Inflammatory macrophage treated with lipopolysaccharide for 4 hours (primary cell): ENCODE measurements around the gene SLC4A7.
A peak's percentile ranks its signal among the peaks of the same experiment; 100 is the strongest.
"Not testable (repeated sequence)": the region's sequence is repeated elsewhere in the genome, so short reads cannot be mapped to it uniquely, and the experiment has no call there.

Experiments
- DNase-seq: peaks from one replicate; pipeline ENCODE4 v3.0.0-alpha.2; 2020

SLC4A7 gene

DNA sequence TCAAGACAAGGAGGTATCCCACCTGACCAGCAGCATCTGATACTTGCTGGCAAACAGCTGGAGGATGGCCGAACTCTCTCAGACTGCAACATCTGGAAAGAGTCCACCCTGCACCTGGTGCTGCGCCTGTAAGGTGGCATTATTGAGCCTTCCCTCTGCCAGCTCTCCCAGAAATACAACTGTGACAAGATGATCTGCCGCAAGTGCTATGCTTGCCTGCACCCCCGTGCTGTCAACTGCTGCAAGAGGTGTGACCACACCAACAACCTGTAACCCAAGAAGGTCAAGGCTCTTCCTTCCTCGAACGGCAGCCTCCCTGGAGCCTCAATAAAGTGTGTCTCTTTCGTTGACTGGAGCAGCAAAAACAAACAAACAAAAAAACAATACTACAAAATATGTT is 2.2 kb upstream of the SLC4A7 start:
- no peak for DNase-seq

DNA sequence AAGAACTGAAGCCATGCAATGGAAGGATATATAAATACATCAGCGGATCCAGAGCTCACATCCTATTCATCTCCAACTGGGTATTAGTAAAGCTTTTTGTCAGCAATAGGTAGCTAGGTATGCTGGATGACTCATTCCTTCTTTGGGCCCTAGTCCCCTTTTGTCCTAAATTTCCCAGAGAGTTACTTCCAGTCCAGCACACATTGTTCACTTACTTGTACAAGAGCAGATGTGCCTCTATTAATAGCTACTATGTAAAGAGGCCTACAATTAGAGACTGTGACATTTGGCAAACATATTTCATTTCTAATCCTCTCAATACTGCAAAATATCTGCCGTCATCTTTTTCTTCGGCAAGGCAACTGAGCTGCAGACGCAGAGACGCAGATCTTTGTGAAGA is 1.7 kb upstream of the SLC4A7 start:
- DNase-seq, result no peak

DNA sequence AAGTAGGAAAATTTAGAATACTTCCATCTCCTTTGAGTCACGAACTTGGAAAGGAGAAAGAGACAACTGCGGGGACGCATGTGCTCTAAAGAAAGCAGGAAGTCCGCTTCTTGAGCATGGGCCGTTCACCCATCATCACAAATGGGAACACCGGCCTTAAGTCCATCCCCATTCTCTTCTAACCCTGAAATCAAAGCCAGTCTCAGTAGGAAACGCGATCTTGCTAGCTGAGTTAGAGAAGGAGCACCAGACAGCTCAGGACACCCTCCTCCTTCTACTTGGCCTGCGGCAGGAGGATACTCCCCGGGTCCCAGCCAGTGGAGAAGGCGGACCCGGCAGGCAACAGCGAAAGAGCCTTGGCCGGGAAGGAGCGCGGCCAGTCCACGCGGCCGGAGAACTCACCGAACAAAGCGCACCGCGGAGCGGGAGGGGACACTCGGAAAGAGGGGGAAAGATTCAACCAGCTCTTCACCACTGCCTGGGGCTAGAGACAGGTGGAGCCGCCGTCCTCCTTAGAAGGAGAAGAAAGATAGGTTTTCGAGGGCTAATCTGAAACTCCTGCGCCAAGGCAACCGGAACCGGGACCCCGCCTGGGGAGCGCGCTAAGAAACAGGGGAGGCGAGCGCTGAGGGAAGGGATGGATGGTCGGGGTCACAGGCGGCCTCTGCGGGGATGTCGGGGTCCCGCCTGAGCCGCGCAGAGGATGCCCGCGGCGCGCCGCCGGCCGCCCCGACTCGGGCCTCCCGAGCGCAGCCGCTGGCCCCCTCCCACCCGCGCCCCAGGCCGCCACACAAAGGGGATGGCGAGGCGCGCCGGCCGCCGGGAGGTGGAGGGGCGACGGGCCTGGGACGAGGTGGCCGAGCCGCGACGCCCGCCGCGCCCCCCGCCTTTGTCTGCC is 818 bp downstream of the SLC4A7 start:
- DNase-seq, result peak; percentile 57

DNA sequence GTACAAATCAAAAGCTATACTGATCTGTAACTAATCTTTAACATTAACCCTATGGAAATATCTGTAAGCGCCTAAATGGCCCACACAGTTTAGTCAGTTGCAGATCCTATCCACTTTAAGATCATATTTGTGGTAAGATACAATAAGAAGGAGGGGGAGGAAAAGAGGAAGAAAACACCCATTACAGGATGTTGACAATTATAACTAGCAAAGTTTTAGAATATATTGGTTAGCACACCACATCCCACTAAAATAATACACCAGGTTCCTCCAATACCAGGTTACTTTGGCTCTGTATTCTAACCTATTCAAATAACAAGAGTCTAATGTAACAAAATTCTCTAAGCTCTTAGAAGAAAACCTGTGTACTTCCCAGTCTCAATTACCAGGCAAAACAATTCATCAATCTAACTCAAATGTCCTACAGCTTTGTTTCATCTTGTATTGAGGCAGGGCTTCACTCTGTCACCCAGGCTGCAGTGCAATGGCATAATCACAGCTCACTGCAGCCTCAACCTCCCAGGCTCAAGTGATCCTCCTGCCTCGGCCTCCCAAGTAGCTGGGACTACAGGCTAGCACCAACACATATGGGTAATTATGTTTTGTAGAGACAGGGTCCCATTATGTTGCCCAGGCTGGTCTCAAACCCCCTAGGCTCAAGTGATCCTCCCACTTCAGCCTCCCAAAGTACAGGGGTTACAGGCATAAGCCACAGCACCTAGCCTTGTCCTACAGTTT is 4.2 kb downstream of the SLC4A7 start:
- peak; percentile 11 for DNase-seq

DNA sequence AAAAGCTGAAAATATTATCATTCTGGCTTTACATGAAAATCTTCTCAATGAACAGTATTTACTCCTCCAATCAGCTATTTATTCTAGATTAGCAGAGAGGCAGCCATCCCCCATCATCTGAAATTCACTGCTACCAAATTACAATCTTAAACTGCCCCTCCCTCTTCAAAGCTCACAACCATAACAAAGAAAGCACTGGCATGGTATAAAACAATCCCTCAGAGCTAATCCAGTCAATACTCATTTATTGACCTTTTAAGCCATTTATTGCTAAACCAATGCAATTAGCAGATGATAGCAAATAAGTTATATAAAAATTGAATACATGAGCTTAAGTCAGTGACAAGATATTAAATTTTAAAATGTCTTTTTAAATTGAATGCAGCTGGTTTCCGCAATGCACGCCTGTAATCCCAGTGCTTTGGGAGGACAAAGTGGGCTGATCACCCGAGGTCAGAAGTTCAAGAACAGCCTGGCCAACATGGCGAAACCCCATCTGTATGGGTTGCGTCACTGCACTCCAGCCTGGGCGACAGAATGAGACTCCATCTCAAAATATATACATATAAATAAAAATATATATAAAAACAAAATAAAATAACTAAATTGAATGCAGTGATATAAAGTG is 12.1 kb downstream of the SLC4A7 start:
- DNase-seq, result no peak

DNA sequence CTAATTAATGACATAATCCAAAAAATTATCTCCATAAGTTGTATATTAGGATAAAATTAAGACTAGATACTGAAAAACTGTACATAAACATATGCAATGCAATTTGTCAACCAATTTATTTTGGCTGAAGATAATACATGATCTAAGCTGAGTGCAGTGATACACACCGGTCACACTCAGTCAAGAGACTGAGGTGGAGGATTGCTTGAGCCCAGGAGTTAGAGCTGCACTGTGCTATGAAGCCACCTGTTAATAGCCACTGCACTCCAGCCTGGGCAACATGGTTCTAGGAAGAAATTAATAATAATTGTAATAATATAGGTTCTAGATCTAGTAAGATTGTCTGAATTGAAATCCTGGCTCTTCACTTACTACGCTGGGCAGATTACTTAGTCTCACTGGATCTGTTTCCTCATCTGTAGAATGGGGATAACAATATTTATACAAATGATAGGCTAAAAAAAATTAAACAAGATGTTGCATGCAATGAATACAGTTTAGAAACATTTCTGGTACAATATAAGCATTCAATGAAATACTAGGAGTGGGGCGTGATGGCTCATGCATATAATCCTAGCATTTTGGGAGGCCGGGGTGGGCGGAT is 15.8 kb downstream of the SLC4A7 start:
- DNase-seq, result no peak

DNA sequence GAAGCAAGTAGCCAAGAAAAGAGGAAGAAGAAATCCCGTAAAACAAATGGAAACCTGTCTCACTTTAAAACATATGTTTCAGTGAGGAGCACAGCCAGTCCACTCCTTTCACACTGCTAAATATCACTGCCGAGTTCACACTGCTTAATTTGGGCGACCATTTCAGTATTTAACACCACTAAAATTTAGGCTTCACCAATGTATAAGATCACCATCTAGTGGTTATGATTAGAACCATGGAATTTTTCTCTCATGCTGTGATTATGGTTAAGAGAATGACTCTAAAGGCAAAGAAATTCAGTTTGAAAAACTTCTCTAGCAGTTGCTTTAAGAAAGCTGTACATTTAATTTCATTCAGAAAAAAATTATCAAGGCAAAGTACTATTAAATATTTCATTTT is 16.6 kb downstream of the SLC4A7 start:
- DNase-seq, result peak; percentile 61

DNA sequence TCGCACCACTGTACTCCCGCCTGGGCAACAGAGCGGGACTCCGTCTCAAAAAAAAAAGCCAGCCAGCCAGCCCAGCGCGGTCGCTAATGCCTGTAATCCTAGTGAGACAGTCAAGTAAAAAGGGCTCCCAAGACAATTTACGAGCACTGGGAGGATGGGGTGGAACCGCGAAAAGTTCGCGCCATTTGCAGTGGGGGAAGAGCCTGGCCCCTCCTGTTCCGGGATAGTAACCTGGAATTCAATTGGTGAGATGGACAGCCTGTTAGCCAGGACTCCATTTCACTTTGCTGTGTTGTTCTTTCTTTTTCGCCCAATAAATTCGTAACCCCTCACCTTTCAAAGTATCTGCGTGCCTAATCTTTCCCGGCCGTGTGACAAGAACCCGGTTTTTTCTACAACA is 19.5 kb downstream of the SLC4A7 start:
- no peak for DNase-seq

DNA sequence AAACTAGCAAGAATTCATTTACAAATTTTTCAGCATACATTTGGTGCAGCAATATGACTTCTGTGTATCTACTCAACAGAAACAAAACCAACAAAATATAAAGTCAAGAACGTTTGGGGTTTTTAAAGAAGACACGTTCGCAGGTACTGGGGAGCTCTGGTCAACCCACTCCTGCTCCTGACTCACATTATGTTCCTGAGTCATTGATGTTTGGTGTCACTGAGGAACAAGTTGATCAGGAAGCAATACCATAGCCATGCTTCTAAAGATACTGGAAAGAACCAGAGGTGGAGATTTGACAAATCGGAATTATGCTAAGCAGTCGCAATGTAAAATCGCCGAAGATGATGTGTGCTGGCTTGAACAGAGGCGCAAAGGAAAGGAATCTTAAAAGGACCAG is 22.0 kb downstream of the SLC4A7 start:
- no peak for DNase-seq

DNA sequence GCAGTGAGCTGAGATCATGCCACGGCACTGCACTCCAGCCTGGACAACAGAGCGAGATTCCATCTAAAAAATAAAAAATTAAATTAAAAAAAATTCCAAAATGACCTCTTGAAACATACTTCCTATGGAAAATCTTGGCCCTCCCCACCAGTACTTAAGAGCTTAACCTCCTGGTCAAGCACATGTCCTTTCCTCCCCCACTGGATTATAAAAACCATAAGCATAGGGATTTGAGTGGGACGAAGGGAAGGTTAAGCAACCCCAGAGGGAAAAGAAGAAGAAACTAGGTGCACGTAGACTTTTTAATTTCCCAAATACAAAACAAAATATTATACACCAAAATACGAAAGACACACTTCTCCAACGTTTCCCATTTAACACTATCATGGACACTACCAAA is 25.3 kb downstream of the SLC4A7 start:
- peak; percentile 21 for DNase-seq

DNA sequence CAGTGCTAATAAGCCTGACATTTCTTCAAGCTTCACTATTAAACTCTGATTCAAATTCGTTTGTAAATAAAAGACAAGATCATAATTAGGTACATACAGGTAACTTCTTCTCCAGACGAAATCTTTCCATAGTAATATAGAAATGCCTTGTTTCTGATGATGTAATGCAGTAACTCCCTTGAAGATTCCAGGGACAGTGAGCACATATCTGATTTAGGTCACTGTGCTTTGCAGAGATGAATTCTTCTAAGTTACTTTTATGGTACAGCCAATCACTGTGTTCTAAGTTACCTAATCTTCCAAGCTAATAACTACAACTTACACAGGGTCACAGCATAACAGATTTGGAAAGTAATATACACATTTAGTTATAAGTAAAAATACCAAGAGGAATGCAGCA is 27.6 kb downstream of the SLC4A7 start:
- no peak for DNase-seq

DNA sequence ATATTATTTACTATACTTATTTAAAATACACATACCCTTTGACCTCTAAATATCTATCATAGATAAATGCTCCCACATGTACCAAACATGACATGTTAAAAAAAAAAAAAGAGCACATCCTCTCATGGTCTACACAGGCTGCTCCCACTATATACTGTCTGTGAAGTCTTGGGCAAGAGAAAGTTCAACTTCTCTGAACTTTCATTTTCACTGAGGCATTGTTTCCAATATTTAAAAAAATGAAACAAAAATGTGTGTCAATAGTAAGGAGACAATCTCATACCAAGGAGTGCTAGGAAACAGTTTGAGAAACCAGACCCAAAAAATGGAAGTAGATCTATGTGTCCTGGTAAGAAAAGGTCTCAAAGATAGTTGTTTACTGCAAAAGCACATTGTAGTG is 29.3 kb downstream of the SLC4A7 start:
- peak; percentile 83 for DNase-seq

DNA sequence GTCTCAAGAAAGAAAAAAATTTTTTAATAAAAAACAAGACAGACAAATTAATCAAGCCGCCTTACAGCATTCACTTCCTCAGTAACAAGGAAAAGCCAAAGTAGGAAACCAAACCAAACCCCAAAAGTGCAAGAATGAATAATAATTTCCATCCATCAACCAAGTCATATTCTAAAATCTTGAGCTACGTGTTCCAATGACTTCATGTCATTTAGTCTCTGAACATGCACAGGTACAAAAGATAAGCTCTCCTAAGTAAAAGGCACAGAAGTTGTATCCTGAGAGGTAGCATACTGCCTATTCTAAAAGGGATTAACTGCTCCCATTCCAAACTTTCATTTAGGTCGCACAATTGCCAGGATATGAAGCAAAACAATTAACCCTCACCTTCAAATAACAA is 29.7 kb downstream of the SLC4A7 start:
- no peak for DNase-seq

DNA sequence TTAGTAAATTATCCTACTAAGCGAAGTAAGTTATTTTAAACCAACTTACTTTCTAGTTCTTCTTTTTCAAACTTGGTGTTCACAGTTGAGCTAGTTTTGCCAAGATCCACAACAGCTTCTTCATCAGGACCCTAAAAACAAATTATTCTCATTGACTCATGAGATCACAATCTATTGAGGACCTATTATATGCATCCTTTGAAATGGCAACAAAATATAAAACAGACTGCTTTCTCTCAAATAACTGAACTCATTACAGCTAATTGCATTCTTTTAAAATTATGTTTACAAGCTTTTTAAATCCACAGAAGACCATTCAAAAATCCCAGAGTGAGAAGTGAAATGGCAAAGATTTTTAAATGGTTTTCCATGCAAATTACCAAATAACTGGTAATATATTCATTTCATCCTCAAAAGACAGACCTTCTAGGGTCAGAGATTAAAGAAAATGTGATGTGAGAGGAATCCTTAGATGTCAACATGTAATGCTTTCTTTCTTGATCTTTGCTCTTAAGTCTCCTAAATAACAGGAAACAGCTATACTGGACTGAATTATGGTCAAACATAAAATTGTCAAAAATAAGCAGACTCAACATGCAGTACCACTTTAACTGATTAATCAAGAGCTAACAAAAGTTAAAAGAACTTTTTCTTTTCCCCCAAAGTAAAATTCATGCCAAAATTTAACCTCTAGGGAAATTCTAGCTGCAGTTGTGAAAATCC is 31.7 kb downstream of the SLC4A7 start:
- no peak for DNase-seq

DNA sequence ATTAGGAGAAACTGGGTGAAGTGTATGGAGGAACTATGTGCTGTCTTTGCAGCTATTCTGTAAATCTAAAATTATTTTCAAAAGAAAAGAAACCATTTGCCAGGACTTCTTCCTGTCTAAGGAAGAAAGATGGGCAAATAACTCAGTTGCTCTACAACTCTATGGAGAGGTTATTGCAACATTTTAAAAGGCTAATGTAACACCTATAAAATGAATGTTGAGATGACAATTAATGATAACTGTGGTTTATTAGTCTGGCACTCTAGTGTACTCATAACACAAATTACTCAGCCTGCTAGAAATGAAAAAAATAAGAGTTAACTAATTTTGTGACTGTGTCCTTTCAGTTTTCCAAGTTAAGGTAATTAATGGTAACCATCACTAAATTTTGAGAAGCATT is 32.3 kb downstream of the SLC4A7 start:
- DNase-seq, result no peak

DNA sequence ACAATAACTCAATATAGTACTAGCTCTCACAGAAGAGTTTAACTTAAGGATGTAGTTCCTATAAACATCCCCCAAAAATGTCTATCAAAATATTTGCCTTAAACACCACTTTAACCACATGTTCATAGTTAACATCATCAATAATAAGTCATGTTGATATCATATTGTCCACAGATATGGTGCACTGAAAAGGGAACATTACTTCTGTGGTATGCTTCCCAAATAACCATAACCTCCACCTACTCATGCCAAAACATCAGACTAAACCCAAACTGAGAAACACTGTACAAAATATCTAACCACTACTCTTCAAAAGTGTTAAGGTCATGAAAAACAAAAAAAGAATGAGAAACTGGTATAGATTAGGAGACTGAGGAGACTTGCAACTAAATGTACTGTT is 32.9 kb downstream of the SLC4A7 start:
- DNase-seq, result no peak

DNA sequence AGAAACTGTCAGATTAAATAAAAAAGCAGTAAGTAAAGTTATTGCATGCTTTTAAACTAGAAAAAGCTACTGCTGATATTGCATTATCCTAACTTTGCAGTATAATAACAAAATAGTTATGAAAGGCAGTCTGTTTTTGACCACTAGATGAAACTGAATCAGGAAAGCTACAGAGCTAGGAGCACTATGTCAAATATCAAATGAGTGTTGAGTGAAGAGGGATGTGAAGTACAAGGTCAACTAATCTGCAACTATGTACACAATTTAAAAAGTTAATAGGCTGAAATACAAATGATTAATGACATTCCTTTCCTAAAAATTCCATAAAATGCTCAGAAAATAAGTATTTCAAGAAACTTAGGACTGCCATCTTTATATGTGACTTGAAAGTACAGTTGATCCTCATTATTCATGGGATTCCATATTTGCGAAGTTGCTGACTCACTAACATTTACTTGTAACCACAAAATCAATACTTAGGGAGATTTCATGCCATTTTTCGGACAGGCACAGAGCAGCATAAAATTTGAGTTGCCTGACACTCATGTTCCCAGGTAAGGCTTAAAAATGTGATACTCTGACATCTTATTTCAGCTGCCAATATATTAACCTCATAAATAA is 34.5 kb downstream of the SLC4A7 start:
- no peak for DNase-seq

DNA sequence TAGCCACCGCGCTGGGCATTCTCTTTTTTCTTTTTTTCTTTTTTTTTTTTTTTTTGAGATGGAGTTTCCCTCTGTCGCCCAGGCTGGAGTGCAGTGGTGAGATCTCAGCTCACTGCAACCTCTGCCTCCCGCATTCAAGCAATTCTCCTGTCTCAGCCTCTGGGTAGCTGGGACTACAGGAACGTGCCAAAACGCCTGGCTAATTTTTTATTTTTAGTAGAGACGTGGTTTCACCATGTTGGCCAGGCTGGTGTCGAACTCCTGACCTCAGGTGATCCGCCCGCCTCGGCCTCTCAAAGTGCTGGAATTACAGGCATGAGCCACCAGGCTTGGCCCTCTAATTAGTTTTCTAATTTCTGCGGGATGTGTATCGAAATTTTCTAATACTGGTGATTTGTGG is 41.2 kb downstream of the SLC4A7 start:
- DNase-seq, result not testable (repeated sequence)

DNA sequence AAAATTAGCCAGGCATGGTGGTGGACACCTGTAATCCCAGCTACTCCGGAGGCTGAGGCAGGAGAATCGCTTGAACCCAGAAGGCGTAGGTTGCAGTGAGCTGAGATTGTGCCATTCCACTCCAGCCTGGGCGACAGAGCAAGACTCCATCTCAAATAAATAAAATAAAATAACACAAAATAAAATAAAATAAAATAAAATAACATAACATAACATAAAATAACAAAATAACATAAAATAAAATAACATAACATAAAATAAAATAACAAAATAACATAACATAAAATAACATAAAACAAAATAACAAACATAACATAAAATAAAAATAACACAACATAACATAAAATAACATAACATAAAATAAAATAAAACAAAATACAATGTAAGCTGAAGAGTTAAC is 45.8 kb downstream of the SLC4A7 start:
- not testable (repeated sequence) for DNase-seq

DNA sequence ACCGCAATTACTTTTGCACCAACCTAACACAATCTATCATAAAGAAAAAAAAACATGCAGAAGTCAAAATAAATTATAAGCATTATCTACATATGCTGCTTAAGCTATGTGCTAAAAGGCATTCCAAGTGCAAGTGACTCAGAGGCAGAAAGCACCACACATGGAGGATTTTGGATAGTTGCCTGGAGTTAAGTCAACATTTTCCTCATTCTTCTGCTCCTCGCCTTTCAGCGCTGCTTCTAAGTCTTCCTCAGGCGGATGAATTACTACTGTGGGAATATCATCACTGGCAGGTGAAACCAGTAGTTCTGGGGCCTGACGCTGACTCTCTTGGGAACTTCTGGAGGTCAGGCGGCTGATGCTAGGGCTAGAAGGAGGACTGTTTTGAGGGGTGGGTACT is 53.1 kb downstream of the SLC4A7 start:
- no peak for DNase-seq

DNA sequence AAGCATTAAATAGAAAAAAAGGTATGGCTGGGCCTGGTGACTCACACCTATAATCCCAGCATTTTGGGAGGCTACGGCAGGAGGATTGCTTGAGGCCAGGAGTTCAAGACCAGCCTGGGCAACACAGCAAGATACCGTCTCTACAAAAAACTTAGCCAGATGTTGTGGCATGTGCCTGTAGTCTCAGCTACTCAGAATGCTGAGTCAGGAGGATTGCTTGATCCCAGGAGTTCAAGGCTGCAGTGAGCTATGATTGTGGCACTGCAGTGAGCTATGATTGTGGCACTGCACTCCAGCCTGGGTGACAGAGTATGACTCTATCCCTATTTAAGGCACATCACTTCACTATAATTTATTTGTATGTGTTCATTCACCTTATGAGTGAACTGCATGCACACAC is 54.3 kb downstream of the SLC4A7 start:
- no peak for DNase-seq

DNA sequence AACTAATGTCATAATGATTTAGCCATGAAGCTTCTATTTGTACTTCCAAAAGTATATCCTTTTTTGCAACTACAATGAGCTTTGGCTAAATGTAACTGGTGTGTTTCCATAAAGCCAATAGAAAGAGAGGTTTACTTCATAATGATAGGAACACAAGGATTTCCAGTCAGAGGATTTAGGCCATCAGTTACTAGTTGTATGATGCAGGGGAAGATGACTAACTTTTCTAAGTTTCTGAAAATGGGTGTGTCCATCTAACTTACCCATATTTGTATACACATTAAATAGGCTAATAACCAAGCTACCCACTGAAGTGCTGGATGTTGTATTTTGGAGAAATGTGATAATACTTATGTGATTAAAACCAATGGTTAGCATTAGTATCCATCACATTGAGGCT is 55.7 kb downstream of the SLC4A7 start:
- DNase-seq, result no peak
